GM19035 (cell line): ENCODE measurements around the gene PARP12.

ENCODE experiments used
- ATAC-seq: cut with Tn5 transposase; IDR thresholded peaks from one replicate; pipeline ENCODE4 v1.9.1; 2021; ENCODE audit not compliant: unreplicated experiment

The PARP12 gene

DNA sequence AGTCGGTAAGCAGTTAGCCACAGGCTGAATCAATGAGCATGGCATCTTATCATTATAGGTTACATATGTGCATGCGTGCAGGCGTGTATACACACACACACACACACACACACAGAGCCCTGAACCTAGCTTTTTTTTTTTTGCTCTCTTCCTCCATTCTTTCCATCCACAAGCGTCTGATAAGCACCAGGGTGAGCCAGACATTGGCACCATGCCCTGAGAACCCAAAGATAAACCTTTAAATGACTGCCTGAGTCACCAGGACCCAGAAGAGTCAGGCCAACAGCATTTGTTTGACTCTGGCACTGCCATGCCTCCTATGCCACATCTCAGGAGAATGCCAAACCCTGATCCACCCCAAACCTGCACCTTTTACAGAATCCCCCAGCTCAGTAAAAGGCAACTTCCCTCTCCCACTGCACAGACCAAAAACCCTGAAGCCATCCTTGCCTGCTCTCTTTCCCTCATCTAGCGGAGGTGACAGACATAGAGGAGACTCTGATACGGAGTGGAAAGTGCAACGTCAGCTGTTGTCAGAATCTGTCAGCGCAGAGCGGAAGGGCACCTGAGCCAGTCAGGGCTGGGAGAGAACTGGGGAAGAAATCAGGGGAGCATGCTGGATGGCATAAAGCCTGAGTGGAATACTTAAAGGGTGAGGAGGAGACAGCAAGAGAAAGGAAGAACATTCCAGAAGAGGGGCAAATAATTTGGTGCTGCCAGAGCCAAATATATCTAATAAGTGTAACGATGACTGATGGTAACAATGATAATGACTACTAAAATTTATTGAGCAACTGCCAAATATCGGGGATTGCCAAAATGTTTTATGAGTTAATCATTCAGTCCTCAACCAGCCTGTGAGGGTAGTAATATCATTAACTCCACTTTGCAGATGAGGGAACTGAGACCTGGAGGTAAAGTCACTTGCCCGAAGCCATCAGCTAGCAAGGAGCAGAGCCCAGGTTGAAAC is 3.2 kb downstream of the PARP12 start:
- no peak for ATAC-seq

DNA sequence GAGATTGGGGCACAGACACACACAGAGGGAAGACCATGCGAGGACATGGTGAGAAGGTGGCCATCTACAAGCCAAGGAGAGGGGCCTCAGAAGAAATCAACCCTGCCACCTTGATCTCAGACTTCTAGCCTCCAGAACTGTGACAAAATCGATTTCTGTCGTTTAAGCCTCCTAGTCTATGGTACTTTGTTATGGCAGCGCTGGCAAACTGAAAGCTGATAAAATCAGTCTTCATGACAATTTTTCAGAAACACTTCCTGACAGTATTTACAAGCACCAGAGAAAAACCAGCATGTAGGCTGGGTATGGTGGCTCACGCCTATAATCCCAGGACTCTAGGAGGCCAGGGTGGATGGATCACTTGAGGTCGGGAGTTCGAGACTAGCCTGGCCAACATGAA is 4.2 kb downstream of the PARP12 start:
- no peak for ATAC-seq

DNA sequence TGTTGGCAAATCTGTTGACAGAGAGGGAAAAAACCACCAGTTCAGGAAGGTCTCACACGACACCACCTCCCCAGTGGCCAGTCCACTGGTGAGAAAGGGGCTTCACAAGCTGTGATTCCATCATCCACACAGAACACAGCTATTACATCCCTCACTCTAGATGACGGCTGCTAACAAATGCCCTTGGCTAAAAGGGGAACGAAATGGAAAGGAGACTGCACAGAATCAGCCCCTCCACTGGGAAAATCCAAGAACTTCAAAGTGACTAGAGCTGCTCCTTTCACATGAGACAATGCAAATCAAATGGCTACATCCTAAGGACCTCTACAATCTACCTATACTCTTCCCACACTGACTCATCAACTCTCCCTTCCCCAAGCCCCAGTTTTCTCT is 5.6 kb downstream of the PARP12 start:
- no peak for ATAC-seq

DNA sequence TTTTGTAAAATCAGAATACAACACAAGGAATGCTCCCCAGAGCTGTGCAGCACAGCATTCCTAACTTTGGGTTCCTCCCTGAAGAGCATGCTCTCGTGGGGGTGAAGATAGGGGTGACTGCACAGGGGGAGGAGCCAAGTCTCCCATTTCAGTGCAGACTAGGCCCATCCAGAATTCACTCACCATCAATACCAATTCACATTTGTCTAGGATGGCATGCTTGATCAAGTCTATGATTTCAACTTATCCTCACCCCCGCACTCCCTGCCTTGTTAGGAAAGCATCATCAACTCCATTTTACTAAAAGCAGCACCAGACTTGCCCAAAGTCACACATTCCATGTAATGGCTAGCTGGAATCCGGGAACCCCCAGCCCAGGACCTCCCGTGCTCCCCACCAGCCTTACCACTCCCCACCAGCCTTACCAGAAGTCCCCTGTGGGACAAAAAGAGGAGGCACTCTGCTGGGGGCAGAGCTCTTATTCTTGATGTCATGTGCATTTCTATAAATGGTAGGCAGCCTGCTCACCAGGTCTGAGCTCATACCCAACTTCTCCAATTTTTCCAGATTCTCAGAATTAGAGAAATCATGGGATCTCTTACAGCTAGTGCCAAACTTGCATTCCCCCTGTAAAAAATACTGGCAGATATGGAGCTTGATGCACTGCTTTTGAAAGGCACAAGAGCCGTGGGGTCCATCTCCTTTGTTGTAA is 6.2 kb downstream of the PARP12 start:
- ATAC-seq, result no peak

DNA sequence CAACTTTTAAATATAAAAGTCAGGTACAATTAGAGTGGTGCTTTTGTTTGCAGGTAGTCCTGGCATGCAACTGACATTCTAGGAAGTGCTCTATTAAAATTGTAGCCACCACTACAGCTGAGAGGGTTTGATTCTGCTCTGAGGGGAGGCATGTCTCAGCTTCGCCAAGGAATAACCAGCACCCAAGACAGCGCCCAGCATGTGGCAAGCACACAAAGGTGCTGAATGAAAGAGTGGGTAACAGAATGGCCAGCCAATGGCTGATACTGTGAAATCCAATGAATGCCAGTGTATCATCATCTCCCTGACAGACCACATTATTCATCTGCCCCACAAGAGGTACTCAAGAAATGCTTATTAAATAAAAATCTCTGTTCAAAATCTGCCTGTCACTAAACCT is 6.9 kb downstream of the PARP12 start:
- no peak for ATAC-seq

DNA sequence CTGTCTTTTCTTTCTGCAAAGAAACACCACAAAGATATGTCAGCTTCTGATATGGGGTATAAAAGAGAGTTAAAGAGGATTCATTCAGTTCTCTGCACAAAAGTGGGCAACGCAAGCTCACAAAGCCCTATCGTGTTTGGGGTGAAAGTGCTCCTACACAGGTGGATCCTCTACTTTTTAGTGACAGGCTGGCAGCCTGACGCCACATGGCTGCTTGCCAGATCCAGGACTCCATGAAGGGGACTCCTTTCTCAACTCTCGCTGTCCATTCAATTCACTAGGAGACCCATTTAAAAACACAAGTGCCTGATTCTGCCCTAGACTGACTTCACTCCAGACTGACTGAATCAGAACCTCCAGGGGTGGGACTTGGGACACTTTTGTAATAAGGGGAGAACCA is 8.0 kb downstream of the PARP12 start:
- no peak for ATAC-seq

DNA sequence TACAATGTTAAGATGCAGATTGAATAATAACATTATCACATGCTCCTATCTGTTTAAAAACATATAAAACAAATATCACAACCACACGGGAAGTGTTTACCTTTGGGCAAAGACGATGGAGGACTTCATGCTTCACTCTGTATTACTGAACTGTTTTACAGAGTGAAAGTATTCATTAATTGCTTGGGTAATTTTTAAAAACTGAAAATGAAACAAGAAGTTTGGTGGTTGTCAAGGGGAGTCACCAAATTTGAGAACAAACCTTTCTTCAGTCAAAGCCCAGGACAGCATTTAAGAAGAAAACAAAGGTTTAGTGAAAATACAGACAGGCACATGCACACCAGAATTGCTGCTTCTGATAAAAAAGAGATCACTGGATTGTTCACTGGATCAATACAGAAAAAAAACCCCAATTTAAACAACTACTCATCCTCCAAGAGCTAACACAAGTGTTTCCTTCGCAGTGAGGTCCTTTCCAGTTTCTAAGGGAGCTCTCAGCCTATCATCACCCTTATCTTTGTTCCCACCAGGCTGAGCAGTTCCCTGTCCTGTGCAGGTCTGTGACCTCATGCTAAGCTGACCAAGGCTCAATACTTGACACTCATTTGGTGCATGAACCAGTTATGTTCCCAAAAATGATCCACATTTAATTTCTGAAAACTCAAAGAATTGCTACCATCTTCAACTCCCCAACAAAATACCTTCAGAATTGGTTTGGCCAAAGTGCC is 8.8 kb downstream of the PARP12 start:
- peak; percentile 91 for ATAC-seq

DNA sequence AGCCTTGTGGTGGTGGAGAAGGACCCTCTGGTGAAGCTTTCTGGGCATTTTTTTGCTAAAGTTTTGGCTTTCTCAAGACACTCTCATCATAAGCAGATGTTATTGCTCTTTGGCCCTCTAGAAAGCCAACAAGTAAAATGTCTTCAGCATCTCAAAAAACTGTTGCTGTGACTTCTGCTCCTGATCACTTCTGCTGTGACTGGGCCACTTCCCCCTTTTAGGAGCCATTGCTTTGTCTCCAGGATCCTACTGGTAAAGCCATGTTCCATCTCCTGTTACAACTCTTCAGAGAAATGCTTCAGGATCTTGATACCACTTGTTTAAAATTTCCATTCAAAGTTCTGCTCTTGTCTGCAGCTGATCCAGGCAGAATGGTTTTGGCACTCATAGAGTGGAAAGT is 10.9 kb downstream of the PARP12 start:
- ATAC-seq, result no peak

DNA sequence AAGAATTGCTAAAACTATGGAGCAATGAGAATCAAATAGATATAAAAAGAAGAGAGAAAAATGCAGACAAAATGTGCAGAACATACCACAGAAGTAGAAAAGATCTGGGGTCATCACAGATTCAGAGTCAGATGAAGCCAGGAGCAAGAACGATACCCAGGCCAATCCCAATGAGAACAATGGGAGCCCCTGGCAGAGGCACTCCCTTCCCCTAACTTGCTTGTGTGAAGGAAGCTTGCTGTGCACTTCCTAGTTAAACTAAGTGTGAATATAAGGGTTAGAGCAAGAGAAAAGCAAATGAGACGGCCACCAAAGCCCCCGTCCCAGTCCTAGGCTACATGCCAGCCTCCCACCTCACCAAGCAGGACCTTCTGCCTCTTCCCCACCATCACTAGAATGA is 12.7 kb downstream of the PARP12 start:
- ATAC-seq, result no peak

DNA sequence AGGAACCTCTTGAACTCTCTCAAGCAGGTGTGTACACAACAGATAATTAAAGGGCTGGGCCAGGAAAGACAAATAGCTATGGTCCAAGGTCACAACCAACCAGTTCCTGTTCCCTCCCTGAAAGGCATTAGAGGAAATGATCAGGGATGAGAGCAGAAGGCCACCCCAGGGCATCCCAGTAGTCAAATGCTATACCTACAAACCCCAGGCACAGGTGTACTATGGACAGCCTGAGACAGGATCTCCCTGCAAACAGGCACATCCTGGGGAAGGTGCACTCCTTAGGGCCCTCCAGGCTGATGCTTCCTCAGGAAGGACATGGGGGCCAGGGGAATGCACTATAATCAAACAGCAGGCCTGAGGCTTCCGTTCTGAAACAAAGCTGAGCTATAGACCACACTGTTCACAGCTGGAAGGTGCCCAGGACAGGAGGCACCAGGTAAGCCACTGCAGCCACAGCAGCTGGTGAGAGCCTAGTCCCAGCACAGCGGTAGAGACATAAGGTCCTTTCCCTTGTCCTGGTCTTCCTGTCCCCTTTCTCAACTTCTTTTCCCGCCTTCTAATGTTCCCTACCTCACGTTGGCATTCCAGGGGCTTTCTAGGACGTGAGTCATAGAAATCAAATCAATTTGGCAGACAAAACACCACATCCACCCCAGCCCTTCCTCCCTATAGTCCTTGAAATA is 13.3 kb downstream of the PARP12 start:
- ATAC-seq, result no peak

DNA sequence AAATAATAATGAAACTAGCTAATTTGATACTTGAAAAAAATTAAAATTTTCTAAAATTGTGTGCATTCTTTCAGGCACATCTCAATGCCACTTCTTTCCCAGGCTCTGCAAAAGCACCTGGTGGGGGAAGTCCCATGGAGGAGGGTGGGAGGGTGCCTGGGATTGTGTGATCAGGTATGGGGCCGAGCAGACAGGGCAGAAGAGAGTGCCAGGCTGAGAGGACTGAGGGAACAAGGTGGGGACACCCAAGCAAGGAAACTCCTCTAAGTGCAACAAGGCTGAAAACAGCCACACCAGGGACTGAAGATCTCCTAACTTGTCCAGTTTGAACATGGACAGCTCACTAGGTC is 13.8 kb downstream of the PARP12 start:
- no peak for ATAC-seq

DNA sequence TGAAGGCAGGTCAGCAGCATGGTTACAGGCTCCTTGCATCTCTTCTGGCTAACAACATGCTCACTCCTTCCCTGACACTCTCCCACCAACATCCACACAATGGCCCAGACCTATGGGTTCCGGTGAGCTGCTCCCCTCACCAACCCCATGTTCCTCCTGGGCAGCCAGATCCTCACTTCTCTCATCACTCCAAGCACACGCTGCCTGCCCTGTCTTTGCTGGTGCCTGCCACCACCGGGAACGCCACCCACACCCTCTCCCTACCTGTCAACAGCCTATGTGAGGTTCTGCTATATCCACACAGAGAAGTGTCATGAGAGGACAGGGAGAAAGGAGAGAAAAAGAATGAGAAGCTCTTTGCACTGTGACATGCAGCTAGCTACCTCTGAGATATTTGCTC is 14.6 kb downstream of the PARP12 start:
- no peak for ATAC-seq

DNA sequence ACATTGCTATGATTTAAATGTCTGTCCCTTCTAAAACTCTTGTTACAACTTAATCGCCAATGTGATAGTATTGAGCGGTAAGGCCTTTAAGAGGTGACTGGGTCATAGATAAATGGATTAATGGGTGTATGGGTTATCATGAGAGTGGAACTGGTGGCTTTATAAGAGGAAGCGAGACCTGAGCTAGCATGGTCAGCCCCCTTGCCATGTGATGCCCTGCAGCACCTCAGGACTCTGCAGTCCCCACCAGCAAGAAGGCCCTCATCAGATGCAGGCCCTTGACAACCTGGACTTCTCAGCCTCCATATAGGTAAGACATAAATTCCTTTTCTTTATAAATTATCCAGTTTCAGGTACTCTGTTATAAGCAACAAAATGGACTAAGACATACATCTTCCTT is 15.6 kb downstream of the PARP12 start:
- ATAC-seq, result no peak

DNA sequence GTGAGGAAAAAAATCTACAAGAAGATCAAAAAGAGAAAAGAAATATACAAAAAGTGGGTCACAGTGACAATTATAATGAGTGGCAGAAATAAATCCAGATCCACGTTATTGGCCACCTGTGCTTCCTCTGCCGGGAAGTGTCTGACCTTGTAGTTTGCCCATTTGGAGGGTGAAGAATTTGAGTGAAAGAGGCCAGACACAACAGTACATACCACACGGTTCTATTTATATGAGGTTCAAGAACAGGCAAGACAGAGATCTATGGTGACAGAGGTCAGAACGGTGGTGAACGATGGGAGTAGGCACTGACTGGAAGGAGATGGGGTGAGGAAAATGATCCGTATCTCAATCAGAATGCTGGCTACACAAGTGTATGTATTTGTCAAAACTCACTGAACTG is 17.1 kb downstream of the PARP12 start:
- ATAC-seq, result no peak

DNA sequence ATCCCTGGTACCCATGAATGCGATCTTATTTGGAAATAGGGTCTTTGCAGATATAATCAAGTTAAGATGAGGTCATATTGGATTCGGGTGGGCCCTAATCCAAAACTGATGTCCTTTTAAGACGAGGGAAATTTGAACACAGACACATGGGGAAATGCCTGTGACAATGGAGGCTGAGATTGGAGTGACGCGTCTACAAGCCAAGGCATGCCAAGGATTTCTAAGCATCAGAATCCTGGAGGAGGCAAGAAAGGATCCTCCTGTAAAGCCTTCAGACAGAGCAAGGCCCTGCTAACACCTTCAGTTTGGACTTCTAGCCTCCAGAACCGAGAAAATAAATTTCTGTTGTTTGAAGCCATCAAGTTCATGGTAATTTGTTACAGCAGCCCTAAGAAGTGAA is 18.5 kb downstream of the PARP12 start:
- no peak for ATAC-seq

DNA sequence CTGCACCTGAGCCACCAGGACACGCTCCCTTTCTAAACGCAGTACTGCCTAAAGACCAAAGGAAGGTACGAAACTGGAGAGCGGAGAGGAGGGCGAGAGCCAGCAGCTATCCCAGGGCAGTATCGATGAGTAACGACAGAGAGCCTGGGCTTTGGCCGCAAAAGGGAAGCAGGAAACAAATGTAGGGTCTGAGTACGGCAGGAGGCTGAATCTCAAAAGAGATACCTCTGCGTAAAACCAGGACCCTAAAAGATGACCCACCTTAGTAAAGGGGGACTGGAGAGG is 20.4 kb downstream of the PARP12 start:
- ATAC-seq, result no peak

DNA sequence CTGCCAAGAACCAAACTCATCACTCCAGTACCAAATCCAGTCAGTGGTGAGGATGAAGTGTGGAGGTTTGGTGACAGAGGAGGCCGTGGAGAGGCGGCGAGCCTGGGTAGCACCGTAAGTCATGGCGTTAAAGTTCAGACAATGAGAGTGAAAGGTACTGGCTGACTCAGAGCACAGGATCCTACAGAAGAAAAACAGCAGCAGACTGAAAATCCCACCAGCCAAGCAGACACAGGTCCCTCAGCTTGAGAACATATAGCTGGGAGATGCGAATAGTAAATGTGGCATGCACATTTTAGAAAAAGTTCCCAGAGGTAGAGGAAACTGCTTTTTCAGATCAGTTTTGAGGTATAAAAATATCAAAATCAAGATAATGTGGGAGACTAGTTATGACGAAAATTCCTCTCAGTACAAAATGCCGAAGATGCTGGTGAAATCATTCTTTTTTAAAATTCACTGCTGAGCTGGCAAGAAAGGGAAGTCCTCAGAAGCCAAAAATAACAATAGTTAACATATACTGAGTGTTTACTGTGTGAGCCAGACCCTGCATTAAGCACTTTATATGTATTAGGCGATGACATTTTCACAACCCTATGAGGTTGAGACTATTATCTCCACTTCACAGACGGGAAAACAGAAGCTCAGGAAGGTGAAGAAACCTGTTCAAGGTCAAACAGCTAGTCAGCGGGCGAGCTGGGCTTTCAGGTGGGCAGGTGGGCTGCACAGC is 20.9 kb downstream of the PARP12 start:
- no peak for ATAC-seq

DNA sequence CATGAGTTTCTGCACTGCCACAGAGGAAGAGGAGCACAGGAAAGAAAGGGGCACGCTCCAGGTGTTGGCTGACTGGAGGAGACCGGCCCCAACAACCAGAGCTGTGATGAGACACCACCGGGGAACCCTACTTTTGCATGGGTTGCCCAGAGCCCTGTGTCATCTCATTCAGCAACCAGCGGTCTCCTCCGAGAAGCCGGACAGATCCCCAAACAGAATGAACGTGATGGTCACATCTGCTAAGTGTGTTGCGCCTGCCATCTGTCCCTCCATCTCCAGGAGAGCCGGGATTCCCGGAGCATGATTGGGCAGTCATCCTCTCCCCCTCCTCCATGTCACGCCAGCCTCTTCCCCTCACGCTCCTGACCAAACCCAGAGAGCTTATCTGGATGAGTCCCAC is 22.9 kb downstream of the PARP12 start:
- no peak for ATAC-seq

DNA sequence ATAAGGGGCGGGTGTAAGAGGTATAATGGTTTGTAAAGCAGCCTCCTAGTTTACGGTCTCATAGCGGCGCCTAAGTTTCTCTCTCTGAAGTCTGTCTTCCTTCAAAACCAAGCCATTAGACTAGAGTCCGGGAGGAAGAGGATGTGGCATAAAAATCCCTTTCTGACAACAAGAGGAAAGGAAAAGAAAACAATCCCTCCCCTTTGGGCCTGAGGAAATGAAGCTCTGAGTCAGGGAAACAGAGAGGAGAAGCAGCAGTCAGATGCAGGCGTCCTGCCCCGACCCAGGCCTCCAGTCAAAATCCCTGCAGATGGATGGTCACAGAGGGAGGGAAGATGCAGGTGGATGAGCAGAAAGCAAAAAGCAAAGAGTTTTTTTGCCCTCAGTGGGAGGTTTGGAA is 23.7 kb downstream of the PARP12 start:
- ATAC-seq, result no peak

DNA sequence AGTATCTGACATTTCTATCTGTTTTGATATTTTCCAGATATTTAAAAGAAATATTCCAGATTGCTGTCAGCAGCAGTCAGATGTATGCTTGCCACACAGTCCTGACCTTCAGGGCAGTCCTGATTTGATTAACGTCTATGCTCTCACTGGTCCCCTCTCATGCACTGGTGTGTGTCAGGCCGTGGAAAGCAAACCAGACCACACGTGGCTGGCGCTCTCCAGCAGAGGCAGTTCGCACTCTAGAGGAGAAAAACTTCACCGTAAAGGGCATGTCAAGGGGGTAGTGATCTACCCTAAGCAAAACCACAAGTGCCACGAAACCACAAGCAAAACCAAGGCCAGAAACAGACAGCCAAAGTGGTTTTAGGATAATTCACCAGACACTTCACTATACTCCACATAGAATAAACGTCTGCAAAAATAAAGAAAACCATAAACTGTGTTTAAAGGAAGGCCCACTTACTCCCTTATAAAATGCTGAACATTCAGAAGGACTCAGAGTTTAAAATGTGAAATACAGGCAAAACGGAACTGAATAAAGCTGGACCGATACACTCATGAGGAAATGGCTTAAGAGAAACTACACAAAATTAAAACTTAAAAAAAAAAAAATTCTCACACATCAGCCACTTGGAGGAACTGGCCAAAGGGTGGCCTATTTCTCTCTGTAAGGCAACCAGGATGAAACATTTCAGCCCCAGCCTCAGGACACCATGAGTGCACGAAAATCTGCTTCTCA is 26.4 kb downstream of the PARP12 start:
- ATAC-seq, result no peak
